H1 (cell line): Measurements from ENCODE around the gene AGBL4. TPM values are rescaled to one million over a fixed set of nuclear protein-coding genes. Genes with fewer than 3 reads are reported as not detected.

ENCODE experiments used
- ASH2L ChIP-seq: fragments of 200-600, 300-600 bp; sonication (generic); IDR thresholded peaks from one replicate; pipeline ENCODE4 v1.7.1; 2017; ENCODE audit warnings: low read length
- CTBP2 ChIP-seq: IDR thresholded peaks from 2 replicates; pipeline ENCODE4 v1.7.0; 2011; ENCODE audit warnings: borderline replicate concordance, mild to moderate bottlenecking, moderate library complexity, mixed read lengths, low read length; ENCODE audit not compliant: insufficient read depth, insufficient read length
- GTF2F1 ChIP-seq: IDR thresholded peaks from 2 replicates; pipeline ENCODE4 v1.6.1; 2012; ENCODE audit warnings: low read depth, low read length, improper control_type of control experiment, borderline replicate concordance
- RBBP5 ChIP-seq: IDR thresholded peaks from 2 replicates; pipeline ENCODE4 v1.7.1; 2012; ENCODE audit warnings: low read depth, mild to moderate bottlenecking, inconsistent platforms, low read length, moderate library complexity, borderline replicate concordance
- SAP30 ChIP-seq: fragments of 300-600 bp; sonication (generic); IDR thresholded peaks from 2 replicates; pipeline ENCODE4 v1.7.1; 2012; ENCODE audit warnings: low read length, moderate library complexity, mild to moderate bottlenecking, inconsistent platforms; ENCODE audit not compliant: insufficient read depth, insufficient replicate concordance
- TEAD4 ChIP-seq: IDR thresholded peaks from 2 replicates; pipeline ENCODE4 v1.6.1; 2012; ENCODE audit warnings: low read depth, low read length, inconsistent platforms, mixed read lengths
- ZNF274 ChIP-seq: IDR thresholded peaks from 2 replicates; pipeline ENCODE4 v1.7.0; 2012; ENCODE audit warnings: low read length, borderline replicate concordance; ENCODE audit errors: extremely low read depth
- polyA plus RNA-seq, 7 experiments: library from polyadenylated mRNA; depleted of rRNA in 3 of 7; stranded (reverse) in 5 of 7; unstranded in 2 of 7; fragments of >200 nt in 5 of 7; fragments of 200-250 nt in 2 of 7; gene quantifications; 1 replicate in 5 of 7; 2 replicates in 1 of 7; 4 replicates in 1 of 7; pipeline versions ENCODE4 v1.2.1 to v1.2.3, GENCODE V29; 2011 to 2013; ENCODE audit warnings: missing spikeins in 2 of 7, mixed read lengths in 2 of 7
- total RNA-seq: library from RNA; stranded (reverse); fragmentation: NEBNext Ultra II Directional; extraction: Animal tissue kit (Norgen Biotek cat#: 25700); gene quantifications from 2 replicates; pipeline ENCODE4 v1.2.1, GENCODE V29; 2021

Gene AGBL4
- total and polyA plus RNA-seq, 2 of the 8 experiments (the other 6 are each of a cell fraction or from before 2014, with no cell fraction given), result 0.41 to 0.45 TPM

GRCh38 chr1:48640836-48641492, 1382.8 kb downstream of the AGBL4 start (continued):
- no peak for TF ChIP-seq CTBP2
- TF ChIP-seq GTF2F1, result no peak
- no peak for TF ChIP-seq SAP30
- TF ChIP-seq TEAD4, result no peak
- TF ChIP-seq ASH2L, result no peak
- no peak for TF ChIP-seq ZNF274
- no peak for TF ChIP-seq RBBP5
